HUES48 (cell line): ENCODE results near the gene MZT1.
"Not testable (repeated sequence)": the region's sequence is repeated elsewhere in the genome, so short reads cannot be mapped to it uniquely, and the experiment has no call there.

Experiments used
- H3K27ac ChIP-seq: one replicate; pipeline ENCODE4 v1.7.0; 2013; ENCODE audit warnings: low read depth, low read length, inconsistent platforms
- H3K27me3 ChIP-seq: 2 replicates; pipeline ENCODE4 v1.6.1; 2013; ENCODE audit warnings: mild to moderate bottlenecking, low read length; ENCODE audit not compliant: control insufficient read depth, insufficient read depth
- H3K36me3 ChIP-seq: 2 replicates; pipeline ENCODE4 v1.6.1; 2013; ENCODE audit warnings: low read length; ENCODE audit not compliant: control insufficient read depth, insufficient read depth
- H3K4me1 ChIP-seq: 2 replicates; pipeline ENCODE4 v1.6.1; 2013; ENCODE audit warnings: mild to moderate bottlenecking, low read length; ENCODE audit not compliant: control insufficient read depth, insufficient read depth
- H3K4me3 ChIP-seq: 2 replicates; pipeline ENCODE4 v1.5.1; 2013; ENCODE audit warnings: mild to moderate bottlenecking, low read depth, low read length
- H3K9ac ChIP-seq: 2 replicates; pipeline ENCODE4 v1.6.1; 2013; ENCODE audit warnings: mild to moderate bottlenecking, low read depth, low read length, moderate library complexity
- H3K9me3 ChIP-seq: 2 replicates; pipeline ENCODE4 v1.6.1; 2013; ENCODE audit warnings: low read length; ENCODE audit not compliant: control insufficient read depth, insufficient read depth

Gene MZT1

DNA sequence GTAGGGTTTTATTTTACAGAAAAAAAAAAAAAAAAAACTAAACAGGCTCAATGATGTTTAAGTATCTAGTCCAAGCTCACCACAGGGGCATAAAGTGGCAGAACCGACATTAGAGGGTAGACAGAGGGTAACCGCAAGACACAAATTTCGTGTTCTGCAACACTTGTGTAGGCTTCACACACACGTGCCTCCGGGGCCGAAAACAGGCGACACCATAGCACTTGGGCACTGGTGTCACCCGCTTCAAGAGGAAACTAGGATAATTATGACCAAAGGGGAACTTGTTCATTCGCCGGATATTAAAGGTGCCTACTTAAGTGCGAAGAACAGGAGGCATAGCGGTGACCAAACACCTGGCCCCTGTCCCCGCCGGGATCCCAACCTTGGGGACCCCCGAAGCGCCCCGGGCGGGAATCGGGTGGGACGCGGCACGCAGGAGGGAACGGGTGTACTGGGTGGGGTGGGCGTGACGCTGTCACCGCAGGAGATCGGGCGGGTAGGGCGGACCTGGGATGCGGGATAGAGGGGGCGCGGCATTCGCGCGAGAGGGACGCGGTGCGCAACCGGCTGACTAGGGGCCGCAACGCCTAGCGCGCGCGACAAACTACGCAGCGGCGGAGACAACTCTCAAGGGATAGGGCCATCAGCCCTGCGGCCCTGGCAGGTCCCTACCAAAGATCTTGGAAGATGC, 558 bp downstream of the MZT1 start:
- Histone ChIP-seq H3K9ac (peak overlapping the region; percentile 79), H3K9me3 (no peaks in the 10 kb centered on the region), H3K36me3 (peaks cover 20% of the 10 kb centered on the region), H3K4me1 (no peaks in the 10 kb centered on the region; the same call in 1 of the 2 replicates), H3K27me3 (no peaks in the 10 kb centered on the region), H3K4me3 (peak overlapping the region; percentile 98), H3K27ac (peak overlapping the region; percentile 82)

DNA sequence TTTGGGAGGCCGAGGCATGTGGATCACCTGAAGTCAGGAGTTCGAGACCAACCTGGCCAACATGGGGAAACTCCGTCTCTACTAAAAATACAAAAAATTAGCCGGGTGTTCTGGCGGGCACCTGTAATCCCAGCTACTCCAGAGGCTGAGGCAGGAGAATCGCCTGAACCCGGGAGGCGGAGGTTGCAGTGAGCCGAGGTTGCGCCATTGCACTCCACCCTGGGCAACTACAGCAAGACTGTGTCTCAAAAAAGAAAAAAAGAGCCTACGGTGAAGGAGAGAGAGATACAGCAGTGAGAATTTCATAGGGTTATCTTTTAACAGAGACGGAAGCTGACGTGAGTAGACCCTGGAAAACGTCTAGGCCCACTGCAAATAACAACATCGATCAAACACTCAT, 1.2 kb downstream of the MZT1 start:
- not testable (repeated sequence) for H3K27me3 ChIP-seq, H3K9ac ChIP-seq, H3K27ac ChIP-seq, H3K9me3 ChIP-seq, H3K4me1 ChIP-seq
- H3K36me3 ChIP-seq = peaks cover 13% of the 10 kb centered on the region
- peak overlapping the region; percentile 98 for H3K4me3 ChIP-seq

DNA sequence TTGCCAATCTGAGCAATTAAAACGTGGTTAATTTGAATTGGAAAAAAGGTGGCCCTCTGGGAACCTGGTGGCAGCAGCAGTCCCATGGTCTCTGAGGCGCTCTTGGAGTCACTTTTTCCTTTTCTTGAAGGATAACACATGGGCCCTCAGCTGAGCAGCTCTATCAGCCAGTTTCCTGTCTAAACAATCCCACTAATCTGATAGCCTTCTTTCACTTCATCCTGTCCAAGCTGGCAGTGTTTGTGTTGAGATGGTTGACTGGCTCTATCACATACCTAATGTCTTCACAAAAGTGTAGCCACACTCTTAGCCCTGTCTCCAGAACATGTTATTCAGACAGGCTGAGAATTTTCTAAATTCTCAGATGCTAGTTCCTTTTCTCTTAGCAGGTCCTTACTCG, 10.7 kb downstream of the MZT1 start:
- Histone ChIP-seq H3K4me3 (no peak overlapping the region), H3K27me3 (no peaks in the 10 kb centered on the region), H3K9me3 (no peaks in the 10 kb centered on the region), H3K36me3 (peaks cover 51% of the 10 kb centered on the region), H3K4me1 (no peaks in the 10 kb centered on the region), H3K9ac (no peak overlapping the region), H3K27ac (no peak overlapping the region)

DNA sequence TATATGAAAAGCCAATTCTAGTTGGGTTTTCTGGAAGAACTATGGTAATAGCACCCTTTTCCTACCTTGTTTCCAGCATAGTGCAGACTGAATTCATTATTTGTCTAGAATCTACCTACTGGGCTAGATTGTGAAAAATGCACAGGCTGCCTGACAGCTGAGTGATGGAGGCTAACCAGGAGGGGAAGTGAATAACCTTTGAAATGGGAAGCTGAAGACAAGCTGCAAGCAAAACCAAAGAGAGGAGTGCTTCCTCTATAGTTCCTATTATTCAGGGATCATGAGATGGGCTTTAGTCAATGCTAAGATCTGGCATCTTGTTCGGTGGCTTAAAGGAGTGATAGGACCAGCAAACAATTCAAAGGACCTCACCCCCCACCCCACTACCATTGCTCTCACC, 26.9 kb downstream of the MZT1 start:
- no peak overlapping the region for H3K27ac ChIP-seq
- H3K36me3 ChIP-seq = no peaks in the 10 kb centered on the region
- H3K9ac ChIP-seq = no peak overlapping the region
- H3K9me3 ChIP-seq = no peaks in the 10 kb centered on the region
- H3K4me3 ChIP-seq = no peak overlapping the region
- H3K4me1 ChIP-seq = no peaks in the 10 kb centered on the region
- no peaks in the 10 kb centered on the region for H3K27me3 ChIP-seq

GRCh38 chr13:72698164-72698563, 29.3 kb downstream of the MZT1 start:
- Histone ChIP-seq H3K9me3 (peaks cover 11% of the 10 kb centered on the region), H3K9ac (no peak overlapping the region), H3K27ac (no peak overlapping the region), H3K27me3 (no peaks in the 10 kb centered on the region), H3K4me3 (no peak overlapping the region), H3K4me1 (no peaks in the 10 kb centered on the region), H3K36me3 (no peaks in the 10 kb centered on the region)

DNA sequence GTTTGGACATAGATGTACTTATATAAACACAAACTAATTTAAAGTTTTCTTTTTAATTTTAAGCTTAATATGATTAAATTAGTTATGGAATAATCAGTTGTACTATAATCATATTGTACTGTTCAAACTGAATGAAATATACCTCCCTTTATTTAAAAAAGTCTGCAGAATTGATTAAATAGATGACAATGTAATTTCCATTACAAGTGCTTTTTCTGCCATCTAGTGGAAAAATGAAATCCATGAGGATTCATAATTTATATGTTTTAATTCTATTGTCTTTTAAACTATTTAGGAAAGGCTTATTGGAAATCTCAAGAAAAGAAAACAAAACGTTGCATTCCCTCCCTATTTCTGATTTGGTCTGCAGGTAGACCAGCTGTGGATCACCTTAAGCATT, 30.9 kb downstream of the MZT1 start:
- Histone ChIP-seq H3K36me3 (no peaks in the 10 kb centered on the region), H3K27ac (no peak overlapping the region), H3K9me3 (peaks cover 27% of the 10 kb centered on the region), H3K4me1 (no peaks in the 10 kb centered on the region), H3K4me3 (no peak overlapping the region), H3K9ac (no peak overlapping the region), H3K27me3 (no peaks in the 10 kb centered on the region)

DNA sequence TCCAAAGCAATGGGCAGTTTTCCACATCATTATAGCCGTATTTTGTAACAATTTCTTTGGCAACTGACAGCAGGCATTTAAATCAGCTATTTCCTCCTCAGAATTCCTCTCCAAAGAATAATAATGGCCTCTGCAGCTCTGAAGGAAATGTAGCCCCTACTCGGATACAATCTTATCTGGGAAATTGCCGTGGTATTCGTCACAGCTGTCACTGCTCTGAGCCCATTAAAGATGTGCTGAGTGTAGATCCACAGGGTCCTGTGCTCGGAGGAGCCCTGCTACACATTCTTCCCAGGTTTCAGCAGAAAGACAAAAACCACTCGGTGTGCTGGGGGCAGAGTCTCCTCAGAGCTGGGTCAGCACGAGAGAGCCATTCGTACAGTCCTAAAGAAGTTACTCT, 33.1 kb downstream of the MZT1 start:
- Histone ChIP-seq H3K4me1 (no peaks in the 10 kb centered on the region), H3K36me3 (no peaks in the 10 kb centered on the region), H3K4me3 (no peak overlapping the region), H3K27me3 (no peaks in the 10 kb centered on the region), H3K27ac (no peak overlapping the region), H3K9ac (no peak overlapping the region), H3K9me3 (peaks cover 30% of the 10 kb centered on the region)

DNA sequence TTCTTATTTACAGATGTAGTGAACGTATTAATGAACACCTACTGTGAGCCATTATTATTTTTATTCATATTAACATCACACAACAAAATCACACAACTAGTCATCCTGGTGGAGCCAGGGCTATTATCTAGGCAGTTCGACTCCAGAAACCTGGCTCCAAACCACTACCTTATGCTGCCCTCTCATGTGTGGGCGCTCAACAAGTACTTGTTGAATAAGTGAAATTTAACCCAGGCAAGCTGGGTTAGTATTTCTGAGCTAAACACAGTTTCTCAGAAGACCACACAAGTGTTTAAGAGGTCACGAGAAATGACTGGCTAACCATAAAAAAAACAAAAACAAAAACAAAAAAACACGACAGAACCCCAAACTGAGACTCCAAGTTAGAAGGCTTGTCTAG, 33.6 kb downstream of the MZT1 start:
- Histone ChIP-seq H3K4me1 (no peaks in the 10 kb centered on the region), H3K9ac (no peak overlapping the region), H3K36me3 (no peaks in the 10 kb centered on the region), H3K27me3 (no peaks in the 10 kb centered on the region), H3K4me3 (no peak overlapping the region), H3K9me3 (peaks cover 30% of the 10 kb centered on the region), H3K27ac (no peak overlapping the region)

DNA sequence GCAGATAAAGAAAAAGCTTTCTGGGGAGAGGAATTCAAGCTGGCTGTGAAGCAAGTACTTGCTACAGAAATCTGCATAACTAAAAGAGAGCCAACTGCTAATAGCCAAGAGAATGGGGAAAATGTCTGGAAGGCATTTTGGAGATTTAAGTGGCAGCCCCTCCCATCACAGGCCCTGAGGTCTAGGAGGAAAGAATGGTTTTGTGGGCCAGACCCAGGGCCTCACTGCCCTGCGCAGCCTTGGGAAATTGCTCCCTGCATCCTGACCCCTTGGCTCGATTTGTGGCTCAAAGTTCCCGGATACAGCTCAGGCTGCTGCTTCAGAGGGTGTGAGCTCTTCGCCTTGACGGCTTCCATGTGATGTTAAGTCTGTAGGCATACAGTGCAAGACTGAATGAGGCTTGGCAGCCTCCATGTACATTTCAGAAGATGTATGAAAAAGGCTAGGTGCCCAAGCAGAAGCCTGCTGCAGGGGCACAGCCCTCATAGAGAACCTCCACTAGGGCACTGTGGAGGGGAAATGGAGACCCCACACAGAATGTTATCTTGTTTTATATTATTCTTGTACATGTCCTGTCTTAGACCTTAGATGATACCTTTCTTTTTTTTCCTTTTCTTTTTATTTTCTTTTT, 34.4 kb downstream of the MZT1 start:
- Histone ChIP-seq H3K4me3 (no peak overlapping the region), H3K36me3 (no peaks in the 10 kb centered on the region), H3K27ac (no peak overlapping the region), H3K9me3 (peaks cover 30% of the 10 kb centered on the region), H3K27me3 (no peaks in the 10 kb centered on the region), H3K4me1 (no peaks in the 10 kb centered on the region), H3K9ac (no peak overlapping the region)

DNA sequence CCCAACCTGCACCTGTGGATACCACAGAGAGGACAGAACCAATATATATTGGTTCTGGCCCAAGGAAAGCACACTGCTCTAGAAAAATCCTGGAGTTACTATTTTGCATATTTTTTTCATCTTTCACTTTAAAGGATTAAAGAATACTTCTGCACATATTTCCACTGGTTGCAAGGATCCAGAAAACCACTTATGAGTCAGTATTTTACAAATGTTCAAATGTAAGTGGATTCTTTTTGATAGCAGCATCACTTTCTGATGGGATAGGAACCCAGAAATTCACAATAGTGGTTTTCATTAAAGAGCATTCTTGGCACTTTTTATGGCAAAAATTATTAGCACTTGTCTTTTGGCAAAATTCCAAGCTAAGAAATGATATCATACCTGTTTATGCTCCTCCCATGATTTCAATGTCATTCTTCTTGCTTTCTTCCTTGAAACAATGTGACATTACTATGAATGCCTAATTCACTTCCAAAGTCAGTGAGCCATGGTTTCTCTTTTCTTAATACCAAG, 38.2 kb downstream of the MZT1 start:
- Histone ChIP-seq H3K4me3 (no peak overlapping the region), H3K27me3 (no peaks in the 10 kb centered on the region), H3K27ac (no peak overlapping the region), H3K9me3 (peaks cover 28% of the 10 kb centered on the region), H3K4me1 (no peaks in the 10 kb centered on the region), H3K36me3 (no peaks in the 10 kb centered on the region), H3K9ac (no peak overlapping the region)

- no peak overlapping the region for H3K9ac ChIP-seq
- H3K36me3 ChIP-seq = no peaks in the 10 kb centered on the region
- H3K4me1 ChIP-seq = no peaks in the 10 kb centered on the region
- peaks cover 5% of the 10 kb centered on the region; the same call in 1 of the 2 replicates for H3K9me3 ChIP-seq
- no peak overlapping the region for H3K4me3 ChIP-seq
- H3K27me3 ChIP-seq = no peaks in the 10 kb centered on the region
- H3K27ac ChIP-seq = no peak overlapping the region
Observed at GRCh38 chr13:72686766-72687165, 40.7 kb downstream of the MZT1 start.
